CD14-positive monocyte (primary cell): Measurements from ENCODE around the gene SLU7. TPM values are rescaled to one million over a fixed set of nuclear protein-coding genes. Genes with fewer than 3 reads are reported as not detected.

Experiments used
- DNase-seq, 3 donors: peaks; one replicate each; pipeline ENCODE4 v3.0.0-alpha.2; 2011 to 2022
- H2AFZ ChIP-seq: 2 replicates; pipeline ENCODE4 v1.6.0; 2012; ENCODE audit warnings: mild to moderate bottlenecking, low read depth, low read length, inconsistent platforms; ENCODE audit not compliant: insufficient read depth, poor library complexity, severe bottlenecking
- H3K27ac ChIP-seq, 2 donors: 1 replicate in 1 of 2; 2 replicates in 1 of 2; pipeline ENCODE4 v1.5.1; 2012 to 2013; ENCODE audit warnings: low read length in 2 of 2, control low read depth in 1 of 2, inconsistent platforms in 1 of 2, low read depth in 1 of 2, mild to moderate bottlenecking in 1 of 2
- H3K27me3 ChIP-seq, 2 donors: one replicate each; pipeline versions ENCODE4 v1.6.0 to v1.6.1; 2011 to 2013; ENCODE audit warnings: low read length in 2 of 2; ENCODE audit not compliant: control insufficient read depth in 2 of 2, insufficient read depth in 2 of 2
- H3K36me3 ChIP-seq, 2 donors: replicated peaks in 1 of 2; 1 replicate in 1 of 2; 2 replicates in 1 of 2; pipeline versions ENCODE4 v1.5.1 to v1.6.1; 2012 to 2013; ENCODE audit warnings: low read length in 2 of 2, control low read depth in 1 of 2, inconsistent platforms in 1 of 2, mild to moderate bottlenecking in 1 of 2; ENCODE audit not compliant: insufficient read depth in 2 of 2, control insufficient read depth in 1 of 2
- H3K4me1 ChIP-seq, 2 donors: 1 replicate in 1 of 2; 2 replicates in 1 of 2; pipeline versions ENCODE4 v1.5.1 to v1.6.1; 2012 to 2013; ENCODE audit warnings: low read length in 2 of 2, control low read depth in 1 of 2, inconsistent platforms in 1 of 2, mild to moderate bottlenecking in 1 of 2, moderate library complexity in 1 of 2; ENCODE audit not compliant: insufficient read depth in 2 of 2, control insufficient read depth in 1 of 2
- H3K4me2 ChIP-seq: replicated peaks from 2 replicates; pipeline ENCODE3; 2012; ENCODE audit warnings: low read length, moderate library complexity, mild to moderate bottlenecking; ENCODE audit not compliant: poor library complexity, severe bottlenecking; ENCODE audit errors: extremely low read depth
- H3K4me3 ChIP-seq, 3 experiments: fragments of 200-600 bp in 1 of 3; sonication (generic) in 1 of 3; replicated peaks in 1 of 3; 1 replicate in 2 of 3; 2 replicates in 1 of 3; pipeline ENCODE4 v1.5.1; 2011 to 2013; ENCODE audit warnings: low read length in 3 of 3, mild to moderate bottlenecking in 3 of 3, control low read depth in 2 of 3, low read depth in 2 of 3, inconsistent platforms in 1 of 3, moderate library complexity in 1 of 3
- H3K79me2 ChIP-seq: 2 replicates; pipeline ENCODE4 v1.6.0; 2012; ENCODE audit warnings: mild to moderate bottlenecking, control low read depth, inconsistent platforms, low read length, moderate library complexity; ENCODE audit not compliant: insufficient read depth
- H3K9ac ChIP-seq: 2 replicates; pipeline ENCODE4 v1.6.0; 2017; ENCODE audit warnings: low read length, mild to moderate bottlenecking; ENCODE audit not compliant: insufficient read depth, poor library complexity, severe bottlenecking
- H3K9me3 ChIP-seq, 2 donors: replicated peaks in 1 of 2; 1 replicate in 1 of 2; 2 replicates in 1 of 2; pipeline versions ENCODE4 v1.5.1 to v1.6.1; 2012 to 2013; ENCODE audit warnings: low read length in 2 of 2, control low read depth in 1 of 2; ENCODE audit not compliant: control insufficient read depth in 1 of 2, insufficient read depth in 1 of 2
- H4K20me1 ChIP-seq: 2 replicates; pipeline ENCODE4 v1.6.0; 2012; ENCODE audit warnings: mild to moderate bottlenecking, low read length, control low read depth, moderate library complexity; ENCODE audit not compliant: insufficient read depth
- H3K27ac Mint-ChIP-seq, 7 donors: one replicate each; pipeline ENCODE4 v1.8.0; 2020; ENCODE audit warnings: mild to moderate bottlenecking in 7 of 7, mixed read lengths in 7 of 7, moderate library complexity in 6 of 7, inconsistent platforms in 2 of 7
- H3K27me3 Mint-ChIP-seq, 3 donors: one replicate each; pipeline ENCODE4 v1.8.0; 2021 to 2022; ENCODE audit warnings: low read depth in 3 of 3, mild to moderate bottlenecking in 3 of 3, mixed read lengths in 3 of 3, moderate library complexity in 3 of 3, inconsistent platforms in 1 of 3
- H3K36me3 Mint-ChIP-seq, 2 donors: one replicate each; pipeline ENCODE4 v1.8.0; 2020; ENCODE audit warnings: mixed read lengths in 2 of 2, inconsistent platforms in 1 of 2, mild to moderate bottlenecking in 1 of 2
- H3K4me1 Mint-ChIP-seq: one replicate; pipeline ENCODE4 v1.8.0; 2020; ENCODE audit warnings: mild to moderate bottlenecking, mixed read lengths
- H3K4me3 Mint-ChIP-seq, 2 donors: one replicate each; pipeline ENCODE4 v1.8.0; 2020; ENCODE audit warnings: mild to moderate bottlenecking in 2 of 2, mixed read lengths in 2 of 2, moderate library complexity in 1 of 2
- H3K9me3 Mint-ChIP-seq, 7 donors: one replicate each; pipeline ENCODE4 v1.8.0; 2020 to 2022; ENCODE audit warnings: mixed read lengths in 7 of 7, mild to moderate bottlenecking in 6 of 7, moderate library complexity in 6 of 7, inconsistent platforms in 2 of 7
- CTCF ChIP-seq: fragments of 200-600 bp; IDR thresholded peaks from one replicate; pipeline ENCODE4 v1.8.0; 2022; ENCODE audit warnings: antibody characterized with exemption, mild to moderate bottlenecking
- WGBS: methylation state at CpG from one replicate; pipeline ENCODE4 v1.1.5; 2013; ENCODE audit warnings: missing lambda C conversion rate; ENCODE audit not compliant: insufficient coverage; 5-methylcytosine and 5-hydroxymethylcytosine counted together
- intact Hi-C, 2 donors: fragments of 100-400 bp; cut with micrococcal nuclease; formaldehyde crosslinking; loops; one replicate each; pipeline versions ENCODE4 v1.15.0 to v1.15.1; 2023
- polyA plus RNA-seq, 3 donors: library from polyadenylated mRNA; depleted of rRNA in 1 of 3; unstranded in 2 of 3; stranded (reverse) in 1 of 3; fragments of 300-500 nt in 2 of 3; fragments of >200 nt in 1 of 3; fragmentation: Illumina TruSeq in 2 of 3; gene quantifications; 1 replicate in 2 of 3; 2 replicates in 1 of 3; pipeline ENCODE4 v1.2.3, GENCODE V29; 2012 to 2021

The SLU7 gene
- polyA plus RNA-seq, 3 donors: 38.4 to 61.6 (median 42.3) TPM

DNA sequence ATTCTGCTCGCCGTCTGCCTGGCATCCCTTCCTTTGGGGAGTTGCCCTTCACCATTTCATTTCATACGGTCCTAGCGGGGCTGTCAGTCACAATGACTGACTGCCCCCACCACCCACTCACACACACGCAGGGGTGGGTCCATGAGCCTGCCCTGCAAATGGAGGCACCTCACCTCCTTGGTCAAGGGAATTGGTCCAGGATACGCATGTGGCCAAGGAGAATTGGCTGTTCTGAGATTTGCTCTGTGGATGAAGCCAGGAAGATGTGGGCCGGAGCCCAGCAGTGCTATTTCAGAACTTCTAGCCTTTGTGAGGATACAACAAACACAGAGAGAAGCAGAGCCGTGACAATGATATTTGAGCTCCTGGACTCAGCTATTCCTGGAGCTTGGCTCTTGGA, 65.5 kb downstream of the SLU7 start:
- Mint-ChIP-seq H3K9me3 (peaks cover 0 to 3% (median 0%) of the 10 kb centered on the region in 7 donors), H3K36me3 (no peaks in the 10 kb centered on the region), H3K27ac (no peak overlapping the region), H3K4me1 (no peaks in the 10 kb centered on the region), H3K27me3 (peaks cover 0 to 3% (median 0%) of the 10 kb centered on the region in 3 donors), H3K4me3 (no peak overlapping the region)
- Histone ChIP-seq H3K9ac (no peak overlapping the region), H3K4me3 (no peak overlapping the region), H3K9me3 (no peaks in the 10 kb centered on the region), H3K36me3 (no peaks in the 10 kb centered on the region), H3K27me3 (no peaks in the 10 kb centered on the region), H4K20me1 (no peaks in the 10 kb centered on the region), H3K4me1 (no peaks in the 10 kb centered on the region), H2AFZ (no peak overlapping the region), H3K4me2 (no peak overlapping the region), H3K27ac (no peak overlapping the region), H3K79me2 (no peaks in the 10 kb centered on the region)
- TF ChIP-seq CTCF: no peak
- DNase-seq: no peak
- intact Hi-C loops: no loop called here
- 89% methylated on average over 8 of the region's 8 CpGs for WGBS

- Histone ChIP-seq H3K9ac (no peak overlapping the region), H3K9me3 (no peaks in the 10 kb centered on the region), H3K4me1 (no peaks in the 10 kb centered on the region), H4K20me1 (no peaks in the 10 kb centered on the region), H3K27ac (no peak overlapping the region), H2AFZ (no peak overlapping the region), H3K27me3 (no peaks in the 10 kb centered on the region), H3K79me2 (no peaks in the 10 kb centered on the region), H3K4me3 (no peak overlapping the region), H3K36me3 (no peaks in the 10 kb centered on the region), H3K4me2 (no peak overlapping the region)
- H3K27me3 Mint-ChIP-seq: peaks cover 0 to 3% (median 0%) of the 10 kb centered on the region in 3 donors
- no peaks in the 10 kb centered on the region for H3K4me1 Mint-ChIP-seq
- no peak for DNase-seq
- no CpG with 5 or more reads among the region's 4 CpGs for WGBS
- no peak overlapping the region for H3K4me3 Mint-ChIP-seq
- no peak overlapping the region for H3K27ac Mint-ChIP-seq
- H3K9me3 Mint-ChIP-seq: peaks cover 0 to 3% (median 0%) of the 10 kb centered on the region in 7 donors
- TF ChIP-seq CTCF: no peak
- H3K36me3 Mint-ChIP-seq: no peaks in the 10 kb centered on the region
- intact Hi-C loops: no loop called here
Measured at GRCh38 chr5:160352308-160352707, 66.6 kb downstream of the SLU7 start.

Other genes starting within 250 kb of the SLU7 start
- gene FABP6, start 189.6 kb downstream of the SLU7 start, polyA plus RNA-seq: not detected
- gene CCNJL, start 106.5 kb downstream of the SLU7 start, polyA plus RNA-seq: under 1 TPM in 1 of 3 donors, not detected in 2; 0.03 TPM
- not detected for gene C1QTNF2, start 48.5 kb downstream of the SLU7 start, polyA plus RNA-seq
- under 1 TPM in 2 of 3 donors, not detected in 1; 0.08 to 0.39 TPM for gene FAM200C, start 19.0 kb downstream of the SLU7 start, polyA plus RNA-seq
- 1 to 10 TPM; 2.5 to 3.6 (median 3.3) TPM for gene PTTG1, start 2.8 kb upstream of the SLU7 start, polyA plus RNA-seq